ENCODE measurements around the gene AMPH.

DNA sequence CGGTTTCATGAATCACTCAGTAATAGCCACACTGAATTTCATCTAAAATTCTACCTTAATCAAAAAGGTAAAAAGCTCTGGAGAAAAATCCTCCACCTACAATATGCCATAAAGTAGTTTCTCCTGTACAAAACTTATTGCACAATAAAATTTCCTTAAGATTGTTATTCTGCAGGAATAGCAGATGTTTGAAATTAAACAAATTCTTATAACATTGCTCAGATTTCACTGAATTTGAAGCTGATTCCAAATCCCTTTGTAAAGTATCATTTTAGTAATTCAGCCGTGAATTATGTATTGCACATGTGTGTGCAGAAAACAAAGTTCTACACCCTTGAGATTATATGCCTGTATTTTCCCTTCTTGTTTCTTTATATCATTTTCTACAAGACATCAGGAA lies 123.8 kb downstream of the AMPH start:
- TF ChIP-seq EP300 (IDR thresholded peaks at IDR 0.05) (no peak), POLR2A (IDR thresholded peaks at IDR 0.05; ENCODE audit: low read depth) (no peak)

Data from esophagus muscularis mucosa (tissue), 2 donors.